HEK293T (cell line): ENCODE measurements around the gene PRICKLE2.

Source experiments
- ELF4 ChIP-seq: fragments of 450-650 bp; IDR thresholded peaks from 2 replicates; pipeline ENCODE4 v1.6.1; 2017; ENCODE audit warnings: antibody characterized with exemption
- FOXK2 ChIP-seq: fragments of 450-650 bp; IDR thresholded peaks from 2 replicates; pipeline ENCODE4 v1.6.1; 2016; ENCODE audit warnings: mild to moderate bottlenecking
- FOXM1 ChIP-seq: fragments of 450-650 bp; IDR thresholded peaks from 2 replicates; pipeline ENCODE4 v1.6.1; 2017; ENCODE audit warnings: mild to moderate bottlenecking, borderline replicate concordance
- SP1 ChIP-seq: fragments of 450-650 bp; IDR thresholded peaks from 2 replicates; pipeline ENCODE4 v1.6.1; 2017
- SUZ12 ChIP-seq: fragments of 450-650 bp; IDR thresholded peaks from 2 replicates; pipeline ENCODE4 v1.6.1; 2016; ENCODE audit warnings: mild to moderate bottlenecking
- ZNF384 ChIP-seq: fragments of 450-650 bp; IDR thresholded peaks from 2 replicates; pipeline ENCODE4 v1.6.1; 2016

- TF ChIP-seq FOXM1 (no peak), FOXK2 (no peak), SUZ12 (no peak), ELF4 (no peak), SP1 (no peak), ZNF384 (no peak)
Observed at GRCh38 chr3:64190517-64191515, 34.5 kb downstream of the PRICKLE2 start.
